ENCODE results near the gene YJEFN3.

DNA sequence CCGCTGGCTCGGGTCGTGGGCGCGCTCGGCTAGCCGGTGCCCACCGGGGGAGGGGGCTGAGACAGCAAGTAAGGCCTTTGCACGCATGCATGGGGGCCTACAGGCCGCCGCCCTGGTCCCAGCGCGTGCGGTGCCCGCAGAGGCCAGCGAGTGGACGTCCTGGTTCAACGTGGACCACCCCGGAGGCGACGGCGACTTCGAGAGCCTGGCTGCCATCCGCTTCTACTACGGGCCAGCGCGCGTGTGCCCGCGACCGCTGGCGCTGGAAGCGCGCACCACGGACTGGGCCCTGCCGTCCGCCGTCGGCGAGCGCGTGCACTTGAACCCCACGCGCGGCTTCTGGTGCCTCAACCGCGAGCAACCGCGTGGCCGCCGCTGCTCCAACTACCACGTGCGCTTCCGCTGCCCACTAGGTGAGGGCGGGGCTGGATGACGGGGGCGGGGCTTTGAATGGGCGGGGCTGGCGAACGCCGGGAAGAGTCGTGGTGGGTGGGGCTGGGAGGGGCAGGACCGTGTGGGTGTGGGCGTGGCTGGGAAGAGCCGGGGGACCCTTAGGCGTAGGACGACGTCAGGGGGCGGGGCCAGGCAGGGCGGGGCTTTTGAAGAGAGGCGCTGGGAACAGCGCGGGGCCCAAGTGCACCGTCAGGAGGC lies 11.5 kb downstream of the YJEFN3 start:
- TF ChIP-seq GATA2 (IDR thresholded peaks at IDR 0.05; ENCODE audit: low read depth, low read length), result no peak
- no peak for TF ChIP-seq GATA3 (IDR thresholded peaks at IDR 0.05; ENCODE audit: low read depth, low read length)
